ENCODE results near the gene NMT1. TPM values are rescaled to one million over a fixed set of nuclear protein-coding genes. Genes with fewer than 3 reads are reported as not detected.

The NMT1 gene
- 125 TPM for total RNA-seq

GRCh38 chr17:45060797-45061605 is at the start of gene NMT1:
NMT1 (plus strand) TSS chr17:45061317; CDS start chr17:45061330, 13 bp downstream.
- peak; percentile 98 for DNase-seq (ENCODE audit: low spot score)

- DNase-seq (ENCODE audit: low spot score), result no peak
Observed at GRCh38 chr17:45011767-45012166, 49.4 kb upstream of the NMT1 start.

DNA sequence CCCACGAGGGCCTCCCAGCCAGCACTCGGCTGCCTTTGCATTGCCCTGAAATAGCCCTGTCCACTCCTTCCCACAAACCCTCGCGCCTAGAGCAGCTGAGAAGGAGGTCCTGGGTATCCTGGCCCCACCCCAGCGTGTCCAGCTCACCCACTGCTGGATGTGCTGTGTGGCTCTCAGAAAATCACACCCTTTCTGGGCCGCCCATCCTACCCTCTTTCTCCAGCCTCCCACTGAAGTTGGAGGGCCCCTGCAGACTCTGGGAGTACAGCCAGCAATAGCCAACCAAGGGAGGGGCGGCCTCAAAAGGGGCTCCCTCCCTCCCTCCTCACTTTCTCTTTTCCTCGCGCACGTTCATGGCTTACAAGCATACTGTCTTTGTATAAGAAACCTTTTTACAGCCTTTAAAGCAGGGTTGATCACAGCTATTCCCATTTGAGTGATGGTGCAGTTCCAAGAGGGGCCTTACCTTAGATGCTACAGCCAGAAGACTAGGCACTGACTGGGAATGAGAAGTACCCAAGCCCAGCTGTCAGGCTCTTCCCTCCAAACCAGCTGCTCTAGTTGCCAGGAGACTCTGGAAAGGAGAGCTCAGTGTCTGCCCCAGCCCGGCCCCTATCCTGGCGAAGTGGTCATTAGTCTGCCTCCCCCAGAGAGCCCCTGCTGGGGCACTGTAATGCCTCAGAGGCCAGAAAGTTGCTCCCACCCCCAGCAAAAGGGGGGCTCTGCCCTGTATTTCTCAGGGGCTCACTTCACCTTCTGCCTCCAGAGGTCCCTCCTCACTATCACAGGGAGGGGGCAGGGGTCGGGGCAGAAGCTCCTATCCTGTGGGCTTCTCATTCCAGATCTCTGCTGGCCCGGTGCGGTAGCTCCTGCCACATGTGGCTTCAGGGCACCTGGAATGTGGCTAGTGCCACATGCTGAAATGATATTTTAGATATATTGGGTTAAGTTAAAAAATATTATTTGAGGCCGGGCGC is 47.8 kb upstream of the NMT1 start:
- DNase-seq (ENCODE audit: low spot score), result peak; percentile 56

GRCh38 chr17:45016237-45016636 is 44.9 kb upstream of the NMT1 start:
- DNase-seq (ENCODE audit: low spot score), result no peak

GRCh38 chr17:45016823-45017222 is 44.3 kb upstream of the NMT1 start:
- no peak for DNase-seq (ENCODE audit: low spot score)

DNA sequence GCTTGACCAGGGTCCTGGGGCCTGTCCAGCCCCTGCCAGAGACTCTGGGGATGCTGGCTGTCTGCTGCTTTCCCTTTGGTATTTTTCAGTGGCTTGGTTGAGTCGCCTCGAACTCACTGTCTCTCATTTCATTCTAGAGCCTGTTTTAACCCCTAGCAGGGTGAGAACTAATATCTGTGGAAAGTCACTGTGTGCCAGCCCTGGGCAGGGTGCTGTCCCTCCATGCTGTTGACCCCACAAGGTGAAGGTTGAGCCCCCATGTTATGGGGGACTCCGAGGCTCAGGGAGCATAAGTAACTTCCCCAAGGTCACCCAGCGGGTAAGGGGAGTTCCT is 42.6 kb upstream of the NMT1 start:
- DNase-seq (ENCODE audit: low spot score), result no peak

GRCh38 chr17:45018848-45019711 is 42.0 kb upstream of the NMT1 start:
- no peak for DNase-seq (ENCODE audit: low spot score)

GRCh38 chr17:45020354-45021138 is 40.6 kb upstream of the NMT1 start:
- DNase-seq (ENCODE audit: low spot score), result peak; percentile 70

- peak; percentile 73 for DNase-seq (ENCODE audit: low spot score)
Observed at GRCh38 chr17:45021607-45022287, 39.4 kb upstream of the NMT1 start.

- DNase-seq (ENCODE audit: low spot score), result no peak
Observed at GRCh38 chr17:45022288-45022648, 38.8 kb upstream of the NMT1 start.

- no peak for DNase-seq (ENCODE audit: low spot score)
Observed at GRCh38 chr17:45022655-45023339, 38.3 kb upstream of the NMT1 start.

- no peak for DNase-seq (ENCODE audit: low spot score)
Observed at GRCh38 chr17:45029096-45029495, 32.0 kb upstream of the NMT1 start.

- DNase-seq (ENCODE audit: low spot score), result no peak
Observed at GRCh38 chr17:45029758-45030423, 31.2 kb upstream of the NMT1 start.

DNA sequence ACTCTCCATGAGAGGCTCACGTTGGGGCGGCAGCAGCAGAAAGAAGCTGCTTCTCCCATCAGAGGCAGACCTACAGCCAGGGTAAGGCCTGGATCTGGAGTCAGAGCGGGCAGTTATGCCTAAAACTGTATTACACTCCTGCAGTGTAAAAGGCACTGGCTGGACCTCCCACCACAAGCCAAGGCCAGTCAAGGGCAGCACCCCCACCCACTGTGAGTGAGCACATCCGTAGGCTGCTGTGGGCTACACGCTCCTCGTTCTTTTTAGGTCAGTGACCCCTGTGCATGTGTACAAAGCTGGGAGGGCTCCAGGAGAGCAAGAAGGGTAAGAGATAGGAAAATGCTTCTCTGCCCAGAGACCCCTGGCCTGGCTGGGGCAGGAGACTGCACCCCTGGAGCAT is 30.4 kb upstream of the NMT1 start:
- DNase-seq (ENCODE audit: low spot score), result no peak

GRCh38 chr17:45031231-45032173 is 29.6 kb upstream of the NMT1 start:
- DNase-seq (ENCODE audit: low spot score), result no peak

- no peak for DNase-seq (ENCODE audit: low spot score)
Observed at GRCh38 chr17:45032174-45032541, 29.0 kb upstream of the NMT1 start.

GRCh38 chr17:45034599-45034998 is 26.5 kb upstream of the NMT1 start:
- no peak for DNase-seq (ENCODE audit: low spot score)

DNA sequence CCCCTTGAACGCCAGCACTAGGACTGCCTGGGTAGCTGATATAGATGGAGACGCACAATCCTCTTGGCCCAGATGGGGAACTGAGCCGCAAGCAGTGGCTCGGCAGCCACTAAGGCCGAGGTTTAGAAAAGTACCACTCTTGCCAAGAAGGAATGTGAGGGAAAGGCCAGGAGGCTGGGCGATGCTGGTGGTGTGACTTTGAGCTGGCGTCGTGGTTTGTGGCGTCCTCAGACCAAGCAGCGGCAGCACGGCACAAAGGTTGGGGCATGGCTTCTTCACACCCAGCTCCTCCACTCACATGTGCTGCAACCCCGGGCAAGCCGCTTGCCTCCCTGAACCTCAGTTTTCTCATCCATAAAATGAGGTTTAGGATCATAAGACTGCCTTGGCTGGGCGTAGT is 25.3 kb upstream of the NMT1 start:
- no peak for DNase-seq (ENCODE audit: low spot score)

Data from ureter (tissue), 1 donor.